OCI-LY3 (cell line): ENCODE measurements around the gene HBS1L.

Experiments
- H2AFZ ChIP-seq: fragments of 200-600, 300-600 bp; shearing (Covaris generic); 2 replicates; pipeline ENCODE4 v1.6.0; 2014; ENCODE audit warnings: antibody characterized with exemption, low read depth, low read length
- H3K27ac ChIP-seq: fragments of 200-600, 300-600 bp; sonication (generic); 2 replicates; pipeline ENCODE4 v1.5.1; 2014; ENCODE audit warnings: mild to moderate bottlenecking, low read length, moderate library complexity, mixed read lengths
- H3K27me3 ChIP-seq: fragments of 200-600, 300-600 bp; sonication (generic); 2 replicates; pipeline ENCODE4 v1.6.1; 2014; ENCODE audit warnings: low read depth, low read length, mixed read lengths
- H3K36me3 ChIP-seq: fragments of 200-600, 300-600 bp; sonication (generic); replicated peaks from 2 replicates; pipeline ENCODE3; 2014; ENCODE audit warnings: low read depth, low read length, mixed read lengths
- H3K4me1 ChIP-seq: fragments of 300-600, 200-600 bp; sonication (generic); 2 replicates; pipeline ENCODE4 v1.6.1; 2014; ENCODE audit warnings: low read length, mixed read lengths
- H3K4me2 ChIP-seq: fragments of 200-600, 300-600 bp; sonication (generic); 2 replicates; pipeline ENCODE4 v1.6.1; 2014; ENCODE audit warnings: low read length, mixed read lengths
- H3K4me3 ChIP-seq: fragments of 300-600, 200-600 bp; sonication (generic); 2 replicates; pipeline ENCODE4 v1.5.1; 2014; ENCODE audit warnings: antibody characterized with exemption, mild to moderate bottlenecking, low read length, moderate library complexity
- H3K79me2 ChIP-seq: fragments of 300-600, 200-600 bp; shearing (Covaris generic); 2 replicates; pipeline ENCODE4 v1.6.1; 2014; ENCODE audit warnings: mild to moderate bottlenecking, low read length, mixed read lengths
- H3K9ac ChIP-seq: fragments of 300-600, 200-600 bp; shearing (Covaris generic); 2 replicates; pipeline ENCODE4 v1.6.0; 2014; ENCODE audit warnings: mild to moderate bottlenecking, low read length, moderate library complexity
- H3K9me3 ChIP-seq: fragments of 200-600, 300-600 bp; shearing (Covaris generic); 2 replicates; pipeline ENCODE4 v1.6.1; 2014; ENCODE audit warnings: low read length, mixed read lengths; ENCODE audit not compliant: insufficient read depth
- H4K20me1 ChIP-seq: fragments of 200-600, 300-600 bp; sonication (generic); 2 replicates; pipeline ENCODE4 v1.6.1; 2016; ENCODE audit warnings: low read length, mixed read lengths; ENCODE audit not compliant: insufficient read depth
- EZH2phosphoT487 ChIP-seq: fragments of 200-600 bp; shearing (Covaris generic); IDR thresholded peaks from 2 replicates; pipeline ENCODE4 v1.6.1; 2018; ENCODE audit warnings: antibody characterized with exemption, mixed run types, low read depth
- TF ChIP-seq, protein P1 (sequence below): fragments of 200-600, 300-600 bp; sonication (generic); IDR thresholded peaks from 2 replicates; pipeline ENCODE4 v1.5.1; 2014; ENCODE audit warnings: antibody characterized with exemption, low read length, low read depth

Gene HBS1L

GRCh38 chr6:135071541-135071940 lies 16.9 kb upstream of the HBS1L start:
- no peak overlapping the region for H2AFZ ChIP-seq
- no peak overlapping the region for H3K9ac ChIP-seq
- no peak overlapping the region for H3K27ac ChIP-seq
- H3K79me2 ChIP-seq = no peaks in the 10 kb centered on the region
- H3K4me2 ChIP-seq = no peak overlapping the region
- no peak overlapping the region for H3K4me3 ChIP-seq
- H3K9me3 ChIP-seq = no peaks in the 10 kb centered on the region
- H4K20me1 ChIP-seq = no peaks in the 10 kb centered on the region
- TF ChIP-seq, protein P1, sequence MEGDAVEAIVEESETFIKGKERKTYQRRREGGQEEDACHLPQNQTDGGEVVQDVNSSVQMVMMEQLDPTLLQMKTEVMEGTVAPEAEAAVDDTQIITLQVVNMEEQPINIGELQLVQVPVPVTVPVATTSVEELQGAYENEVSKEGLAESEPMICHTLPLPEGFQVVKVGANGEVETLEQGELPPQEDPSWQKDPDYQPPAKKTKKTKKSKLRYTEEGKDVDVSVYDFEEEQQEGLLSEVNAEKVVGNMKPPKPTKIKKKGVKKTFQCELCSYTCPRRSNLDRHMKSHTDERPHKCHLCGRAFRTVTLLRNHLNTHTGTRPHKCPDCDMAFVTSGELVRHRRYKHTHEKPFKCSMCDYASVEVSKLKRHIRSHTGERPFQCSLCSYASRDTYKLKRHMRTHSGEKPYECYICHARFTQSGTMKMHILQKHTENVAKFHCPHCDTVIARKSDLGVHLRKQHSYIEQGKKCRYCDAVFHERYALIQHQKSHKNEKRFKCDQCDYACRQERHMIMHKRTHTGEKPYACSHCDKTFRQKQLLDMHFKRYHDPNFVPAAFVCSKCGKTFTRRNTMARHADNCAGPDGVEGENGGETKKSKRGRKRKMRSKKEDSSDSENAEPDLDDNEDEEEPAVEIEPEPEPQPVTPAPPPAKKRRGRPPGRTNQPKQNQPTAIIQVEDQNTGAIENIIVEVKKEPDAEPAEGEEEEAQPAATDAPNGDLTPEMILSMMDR = no peak
- no peak for TF ChIP-seq EZH2phosphoT487
- peaks cover 9% of the 10 kb centered on the region for H3K4me1 ChIP-seq
- H3K27me3 ChIP-seq = no peaks in the 10 kb centered on the region
- peaks cover 11% of the 10 kb centered on the region for H3K36me3 ChIP-seq

- no peak overlapping the region for H3K27ac ChIP-seq
- no peaks in the 10 kb centered on the region for H3K9me3 ChIP-seq
- H3K4me2 ChIP-seq = no peak overlapping the region
- H3K4me3 ChIP-seq = no peak overlapping the region
- peaks cover 11% of the 10 kb centered on the region for H3K36me3 ChIP-seq
- no peak overlapping the region for H2AFZ ChIP-seq
- H3K27me3 ChIP-seq = no peaks in the 10 kb centered on the region
- H3K9ac ChIP-seq = no peak overlapping the region
- no peaks in the 10 kb centered on the region for H3K79me2 ChIP-seq
- TF ChIP-seq, protein P1 = no peak
- TF ChIP-seq EZH2phosphoT487 = no peak
- H4K20me1 ChIP-seq = no peaks in the 10 kb centered on the region
- peaks cover 13% of the 10 kb centered on the region for H3K4me1 ChIP-seq
Observed at GRCh38 chr6:135067911-135068310, 13.3 kb upstream of the HBS1L start.

GRCh38 chr6:135066806-135067205 lies 12.2 kb upstream of the HBS1L start:
- Histone ChIP-seq H3K36me3 (peaks cover 7% of the 10 kb centered on the region), H3K79me2 (no peaks in the 10 kb centered on the region), H3K9me3 (no peaks in the 10 kb centered on the region), H4K20me1 (no peaks in the 10 kb centered on the region), H3K27ac (no peak overlapping the region), H3K4me1 (peaks cover 13% of the 10 kb centered on the region), H3K27me3 (no peaks in the 10 kb centered on the region), H3K4me2 (no peak overlapping the region), H3K9ac (no peak overlapping the region), H3K4me3 (no peak overlapping the region), H2AFZ (no peak overlapping the region)
- no peak for TF ChIP-seq EZH2phosphoT487
- TF ChIP-seq, protein P1 = no peak

GRCh38 chr6:135066397-135066796 lies 11.8 kb upstream of the HBS1L start:
- Histone ChIP-seq H3K4me1 (peaks cover 13% of the 10 kb centered on the region), H3K4me2 (no peak overlapping the region), H3K27me3 (no peaks in the 10 kb centered on the region), H2AFZ (no peak overlapping the region), H4K20me1 (no peaks in the 10 kb centered on the region), H3K36me3 (peaks cover 7% of the 10 kb centered on the region), H3K79me2 (no peaks in the 10 kb centered on the region), H3K9me3 (no peaks in the 10 kb centered on the region), H3K9ac (no peak overlapping the region), H3K27ac (no peak overlapping the region), H3K4me3 (no peak overlapping the region)
- TF ChIP-seq, protein P1 = no peak
- TF ChIP-seq EZH2phosphoT487 = no peak
